HL-60/S4 treated with retinoic acid at 250 ng/mL for 4 days and 3 days (cell line): ENCODE measurements around the gene TOP3A.

Source experiments
- in situ Hi-C: fragments of 300-500 bp; cut with MboI; formaldehyde crosslinking; loops from 2 replicates; pipeline ENCODE4 v1.7.0; 2022; ENCODE audit warnings: low sequenced_read_pairs

TOP3A gene

GRCh38 chr17:18253947-18254821 lies 60.6 kb downstream of the TOP3A start:
- in situ Hi-C loops = no loop called here

GRCh38 chr17:18253187-18253884 lies 61.5 kb downstream of the TOP3A start:
- in situ Hi-C loops = no loop called here

GRCh38 chr17:18252160-18252559 lies 62.6 kb downstream of the TOP3A start:
- in situ Hi-C loops = no loop called here

- in situ Hi-C loops = no loop called here
Measured at GRCh38 chr17:18251204-18251603, 63.6 kb downstream of the TOP3A start.

GRCh38 chr17:18250708-18251107 lies 64.1 kb downstream of the TOP3A start:
- in situ Hi-C loops = no loop called here

- in situ Hi-C loops = no loop called here
Measured at GRCh38 chr17:18250259-18250658, 64.5 kb downstream of the TOP3A start.

- in situ Hi-C loops = no loop called here
Measured at GRCh38 chr17:18248811-18249210, 66.0 kb downstream of the TOP3A start.

GRCh38 chr17:18248300-18248731 lies 66.5 kb downstream of the TOP3A start:
- in situ Hi-C loops = no loop called here

- in situ Hi-C loops = no loop called here
Measured at GRCh38 chr17:18247613-18248001, 67.2 kb downstream of the TOP3A start.

GRCh38 chr17:18246880-18247612 lies 67.7 kb downstream of the TOP3A start:
- in situ Hi-C loops = no loop called here

GRCh38 chr17:18246109-18246725 lies 68.6 kb downstream of the TOP3A start:
- in situ Hi-C loops = no loop called here

GRCh38 chr17:18245038-18245776 lies 69.6 kb downstream of the TOP3A start:
- in situ Hi-C loops = no loop called here

GRCh38 chr17:18241229-18241871 lies 73.4 kb downstream of the TOP3A start:
- in situ Hi-C loops = no loop called here

GRCh38 chr17:18240449-18240848 lies 74.3 kb downstream of the TOP3A start:
- in situ Hi-C loops = no loop called here

GRCh38 chr17:18238299-18238698 lies 76.5 kb downstream of the TOP3A start:
- in situ Hi-C loops = no loop called here

- in situ Hi-C loops = no loop called here
Measured at GRCh38 chr17:18237461-18237860, 77.3 kb downstream of the TOP3A start.

- in situ Hi-C loops = no loop called here
Measured at GRCh38 chr17:18236494-18236893, 78.3 kb downstream of the TOP3A start.

- in situ Hi-C loops = no loop called here
Measured at GRCh38 chr17:18235743-18236256, 79.0 kb downstream of the TOP3A start.

GRCh38 chr17:18234853-18235380 lies 79.9 kb downstream of the TOP3A start:
- in situ Hi-C loops = no loop called here
